GM18505 (cell line): ENCODE results near the gene MBNL2.

Experiments used
- ATAC-seq: cut with Tn5 transposase; IDR thresholded peaks from one replicate; pipeline ENCODE4 v1.9.1; 2021; ENCODE audit not compliant: unreplicated experiment
- POLR2A ChIP-seq: IDR thresholded peaks from 4 replicates; pipeline ENCODE4 v1.6.1; 2011; ENCODE audit warnings: borderline replicate concordance; ENCODE audit not compliant: insufficient read depth, insufficient read length; ENCODE audit errors: extremely low read depth

The MBNL2 gene

GRCh38 chr13:97231118-97231828, 9.1 kb downstream of the MBNL2 start:
- TF ChIP-seq POLR2A: no peak
- no peak for ATAC-seq

DNA sequence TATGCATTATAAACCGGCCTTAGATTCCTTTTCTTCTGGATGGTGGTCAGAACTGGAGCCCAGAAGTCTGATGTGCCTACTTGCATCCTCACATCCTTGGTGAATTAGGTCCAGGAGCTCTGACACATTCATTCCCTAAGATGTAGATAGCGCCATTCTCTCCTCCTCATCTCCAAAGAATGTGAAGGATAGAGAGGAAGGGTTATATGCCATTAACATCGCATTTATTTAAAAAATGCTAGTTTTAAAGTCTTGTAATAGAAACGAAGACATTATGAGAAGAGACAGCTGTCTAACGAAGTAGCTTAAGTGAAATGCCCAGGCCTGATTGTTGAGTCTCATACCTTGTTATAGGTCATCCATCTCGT, 9.7 kb downstream of the MBNL2 start:
- no peak for ATAC-seq
- TF ChIP-seq POLR2A: no peak

- no peak for ATAC-seq
Observed at GRCh38 chr13:97233499-97233898, 11.4 kb downstream of the MBNL2 start.

GRCh38 chr13:97234236-97234635, 12.1 kb downstream of the MBNL2 start:
- ATAC-seq: no peak
- no peak for TF ChIP-seq POLR2A

More at GRCh38 chr13:97233499-97233898, 11.4 kb downstream of the MBNL2 start:
- no peak for TF ChIP-seq POLR2A

DNA sequence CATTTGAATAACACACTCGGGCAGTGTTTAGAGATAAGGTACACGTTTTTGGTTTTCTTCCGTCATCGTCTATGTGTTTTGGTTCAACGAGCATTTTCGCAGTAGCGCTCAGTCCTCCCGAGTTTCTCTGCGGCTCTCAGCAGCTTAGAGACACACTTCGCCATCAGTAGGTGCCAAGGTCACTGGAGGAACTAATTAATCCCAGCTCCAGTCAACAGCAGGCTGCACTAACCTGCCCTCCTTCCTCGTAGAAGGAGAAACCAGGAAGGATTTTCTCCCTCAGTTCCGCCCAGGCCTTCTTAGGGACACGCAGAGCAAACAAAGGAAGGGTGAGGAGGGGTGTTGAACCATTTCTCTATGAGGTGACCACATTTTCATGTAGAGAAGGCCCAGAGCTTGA, 12.6 kb downstream of the MBNL2 start:
- no peak for TF ChIP-seq POLR2A
- no peak for ATAC-seq

DNA sequence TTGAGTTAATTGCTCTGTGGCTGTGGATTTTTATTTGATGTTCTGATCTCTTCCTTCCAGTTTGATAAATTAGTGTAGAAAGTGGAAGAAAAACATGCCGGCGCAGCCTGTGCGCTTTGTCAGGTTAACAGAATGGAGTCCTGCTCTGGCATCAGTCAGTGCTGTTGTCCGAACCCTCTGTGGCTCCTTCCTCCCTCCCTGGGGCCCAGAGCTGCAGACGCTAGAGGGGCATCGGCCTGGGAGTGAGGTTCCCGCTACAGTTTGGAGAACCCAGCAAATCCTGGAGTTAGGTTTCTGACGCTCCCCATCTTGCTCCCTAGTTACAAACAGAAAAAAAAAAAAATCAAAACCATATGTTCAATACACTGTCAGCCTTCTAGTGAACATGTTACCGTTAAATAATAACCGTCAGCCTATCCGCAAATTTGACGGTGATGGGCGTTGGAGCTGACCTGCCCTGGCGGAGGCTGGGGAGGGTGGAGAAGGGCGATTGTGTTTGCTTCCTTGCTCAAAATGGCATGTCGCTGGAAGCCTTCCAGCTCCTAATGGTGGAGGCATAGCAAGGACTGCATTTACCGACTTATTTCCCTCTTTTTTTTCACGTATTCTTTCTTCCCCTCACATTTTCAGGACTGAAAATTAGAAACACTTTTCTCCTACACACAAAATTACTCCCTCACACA, 13.6 kb downstream of the MBNL2 start:
- TF ChIP-seq POLR2A: no peak
- ATAC-seq: no peak

GRCh38 chr13:97237388-97237787, 15.3 kb downstream of the MBNL2 start:
- TF ChIP-seq POLR2A: no peak
- no peak for ATAC-seq

DNA sequence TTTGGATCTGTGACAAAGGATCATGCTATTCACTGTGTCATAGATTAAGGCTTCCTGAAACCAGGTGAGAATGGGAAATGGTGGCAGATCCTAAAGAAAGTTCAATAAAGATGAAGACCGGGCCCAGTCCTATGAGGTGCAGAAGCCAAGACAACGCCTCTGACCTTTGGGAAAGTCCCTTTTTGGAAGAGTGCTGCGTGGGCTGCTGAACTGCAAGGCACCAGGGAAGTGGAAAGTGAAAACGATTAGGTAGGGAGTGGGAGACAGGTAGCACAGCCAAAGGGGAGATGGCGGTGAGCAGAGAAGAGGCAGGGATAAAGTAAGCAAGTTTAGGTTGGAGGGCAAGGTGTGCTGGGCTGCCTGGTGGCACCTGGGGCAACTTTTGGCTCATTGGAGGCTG, 16.3 kb downstream of the MBNL2 start:
- TF ChIP-seq POLR2A: no peak
- no peak for ATAC-seq

DNA sequence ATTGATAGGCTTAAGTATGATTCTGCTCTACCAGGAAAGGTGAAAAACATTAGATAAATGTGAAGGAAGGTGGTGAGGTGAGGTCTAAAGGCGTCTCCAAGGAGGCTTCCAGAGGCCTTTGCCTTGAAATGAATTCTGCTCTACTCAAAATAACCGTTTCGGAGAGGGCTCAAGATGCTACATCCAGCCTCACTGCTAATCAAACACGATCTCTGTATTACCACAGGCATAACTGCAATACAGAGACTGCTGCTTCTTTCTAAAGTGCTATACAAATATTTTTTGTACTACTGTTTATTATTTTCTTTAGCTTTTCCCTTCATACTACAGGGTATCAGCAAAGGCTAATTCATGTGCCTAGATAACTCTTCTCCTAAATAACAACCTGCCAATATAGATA, 16.8 kb downstream of the MBNL2 start:
- no peak for TF ChIP-seq POLR2A
- no peak for ATAC-seq

DNA sequence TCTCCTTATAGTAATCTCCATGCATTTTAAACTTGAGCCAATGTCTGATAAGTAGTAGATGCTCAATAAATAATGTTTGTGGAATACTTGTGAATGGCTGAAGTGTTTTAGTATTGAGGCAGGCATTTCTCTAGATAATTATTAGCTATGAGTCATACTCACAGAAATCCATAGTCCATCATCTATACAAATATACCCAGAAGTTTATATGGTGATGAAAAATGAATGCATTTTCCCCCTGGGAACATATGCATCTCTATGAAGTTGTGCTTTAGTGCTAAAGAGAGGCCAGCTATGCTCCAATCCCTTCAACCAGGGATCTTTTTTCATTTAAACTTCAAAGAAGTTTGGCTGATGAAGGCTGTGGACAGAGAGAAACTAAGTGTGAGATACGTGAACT, 17.2 kb downstream of the MBNL2 start:
- ATAC-seq: no peak
- no peak for TF ChIP-seq POLR2A

DNA sequence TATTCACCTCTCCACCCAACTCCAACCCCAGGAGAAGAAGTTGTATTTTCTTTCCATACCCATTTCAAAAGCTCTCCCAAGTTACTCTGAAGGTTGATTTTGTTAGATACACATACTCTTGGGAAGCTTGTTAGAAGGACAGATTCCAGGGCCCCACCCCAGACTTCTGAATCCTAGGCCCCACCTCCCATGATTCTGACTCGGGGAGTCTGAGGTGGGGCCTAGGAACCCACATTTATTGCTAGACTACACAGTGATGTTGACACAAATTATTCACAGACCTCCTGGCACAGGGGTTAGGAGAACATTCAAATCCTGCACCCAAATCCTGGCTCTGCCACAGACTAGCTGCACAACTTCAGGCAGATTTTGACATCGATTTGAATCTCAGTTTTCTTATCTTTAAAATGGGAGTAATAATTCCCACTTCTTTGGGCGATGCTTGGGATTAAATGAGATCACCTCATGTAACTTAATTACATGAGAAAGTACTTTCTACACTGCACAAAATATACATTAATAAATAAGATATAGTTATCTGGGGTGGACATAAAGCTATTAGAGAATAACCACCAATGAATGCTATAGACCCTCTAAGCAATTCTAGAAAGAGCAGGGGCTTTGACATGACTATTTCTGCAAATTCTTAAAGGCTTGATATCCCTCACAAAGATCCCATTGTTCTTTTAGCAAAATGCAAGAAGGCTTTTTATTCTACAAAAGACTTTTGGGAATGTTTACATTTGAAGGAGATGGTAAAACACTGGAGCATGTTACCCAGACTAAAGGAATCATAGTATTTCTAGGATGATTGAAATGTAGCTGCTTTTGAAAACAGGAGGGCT, 18.0 kb downstream of the MBNL2 start:
- no peak for TF ChIP-seq POLR2A
- no peak for ATAC-seq

DNA sequence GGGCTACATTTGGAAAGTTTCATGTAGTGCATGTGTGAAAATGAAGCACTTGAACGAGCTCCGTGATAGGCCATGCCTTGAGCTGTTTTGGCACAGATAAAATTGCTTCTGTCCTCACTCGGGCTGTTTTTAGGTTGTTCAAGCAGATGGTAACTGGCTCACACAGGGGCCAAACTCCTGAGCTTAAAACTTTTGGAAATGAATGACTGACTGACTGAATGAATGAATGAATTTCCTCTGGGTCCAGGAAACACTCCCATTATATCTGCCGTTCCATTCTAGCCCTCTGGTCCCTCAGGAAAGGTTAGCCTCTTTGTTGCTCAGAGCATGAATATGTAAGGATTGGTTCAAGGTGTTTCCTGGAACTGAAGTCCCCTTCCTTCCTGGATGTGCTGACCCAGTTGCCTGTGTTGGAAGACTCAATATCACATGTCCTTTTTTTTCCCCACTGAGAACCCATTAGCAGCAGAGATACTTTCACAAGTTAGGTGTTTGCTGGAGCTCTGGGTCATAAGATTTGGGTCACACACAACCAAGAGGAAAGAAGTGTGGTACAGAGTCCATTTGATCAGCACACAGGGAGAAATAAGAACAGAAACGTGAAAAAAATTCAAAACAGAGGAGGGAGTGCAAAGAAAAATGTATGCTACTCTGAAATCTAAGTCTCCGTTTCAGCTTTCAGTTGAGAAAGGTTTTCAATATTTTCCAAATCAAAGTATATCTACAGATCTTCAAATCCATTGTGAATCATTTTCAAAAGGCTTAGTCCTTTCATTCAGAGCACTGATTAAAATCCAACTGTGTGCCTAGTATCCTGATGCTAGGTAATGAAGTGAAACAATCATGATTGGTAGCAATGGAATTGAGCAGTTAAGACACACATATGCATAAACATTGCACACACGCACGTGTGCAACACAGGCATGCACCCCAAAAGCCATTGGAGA, 18.9 kb downstream of the MBNL2 start:
- TF ChIP-seq POLR2A: no peak
- no peak for ATAC-seq

- no peak for ATAC-seq
- no peak for TF ChIP-seq POLR2A
Observed at GRCh38 chr13:97241761-97242160, 19.6 kb downstream of the MBNL2 start.
